Measurements from ENCODE around the gene CD40LG.
A peak's percentile ranks its signal among the peaks of the same experiment; 100 is the strongest.

Gene CD40LG

GRCh38 chrX:136652822-136653723, 5.1 kb downstream of the CD40LG start:
- peak; percentile 40 for DNase-seq

DNA sequence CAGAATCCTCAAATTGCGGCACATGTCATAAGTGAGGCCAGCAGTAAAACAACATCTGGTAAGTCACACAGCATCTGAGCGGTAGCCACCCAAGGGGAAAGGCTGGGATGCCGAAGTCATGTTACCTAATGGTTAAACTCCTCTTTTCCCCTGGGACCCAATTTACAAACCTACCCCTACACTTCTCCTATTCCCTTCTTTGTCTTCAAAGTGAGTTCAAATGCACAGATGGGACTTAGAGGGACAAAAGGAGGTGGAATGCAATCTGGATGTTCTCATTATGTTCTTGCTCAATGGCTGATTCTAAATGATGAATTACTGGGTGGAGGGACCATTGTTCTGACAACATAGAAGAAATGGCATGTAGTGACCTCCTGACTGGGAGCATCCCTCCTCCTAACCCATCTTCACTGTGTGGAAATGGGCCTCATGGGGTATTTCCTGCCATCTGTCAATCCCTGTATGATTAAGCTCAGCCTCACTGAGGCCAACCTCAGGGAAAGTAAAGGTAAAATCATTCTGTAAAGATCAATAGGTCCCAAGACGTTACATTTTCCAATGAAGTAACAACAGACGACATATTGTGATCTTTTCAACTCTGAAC, 8.5 kb downstream of the CD40LG start:
- no peak for DNase-seq

- no peak for DNase-seq
Measured at GRCh38 chrX:136658151-136658550, 10.2 kb downstream of the CD40LG start.

GRCh38 chrX:136659174-136659573, 11.2 kb downstream of the CD40LG start:
- no peak for DNase-seq

GRCh38 chrX:136660896-136661295, 12.9 kb downstream of the CD40LG start:
- no peak for DNase-seq

DNA sequence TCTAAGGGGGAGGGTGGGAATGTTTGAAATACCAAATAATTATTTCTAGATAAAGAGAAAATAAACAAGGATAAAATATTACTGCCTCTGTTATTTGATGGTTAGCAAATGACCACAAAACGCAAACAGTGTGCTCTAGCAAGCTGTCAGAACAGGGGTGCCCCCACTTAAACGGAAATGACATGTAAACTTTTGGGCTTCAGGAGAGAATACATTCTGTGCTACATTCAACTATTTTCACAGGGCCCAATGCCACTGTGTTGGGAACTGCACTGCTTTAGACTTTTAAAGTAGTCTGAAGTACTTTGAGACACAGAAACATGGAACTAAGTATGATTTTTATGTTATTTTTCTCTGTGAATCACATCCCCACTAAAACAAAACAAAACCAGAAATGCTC, 14.1 kb downstream of the CD40LG start:
- DNase-seq, result no peak

DNA sequence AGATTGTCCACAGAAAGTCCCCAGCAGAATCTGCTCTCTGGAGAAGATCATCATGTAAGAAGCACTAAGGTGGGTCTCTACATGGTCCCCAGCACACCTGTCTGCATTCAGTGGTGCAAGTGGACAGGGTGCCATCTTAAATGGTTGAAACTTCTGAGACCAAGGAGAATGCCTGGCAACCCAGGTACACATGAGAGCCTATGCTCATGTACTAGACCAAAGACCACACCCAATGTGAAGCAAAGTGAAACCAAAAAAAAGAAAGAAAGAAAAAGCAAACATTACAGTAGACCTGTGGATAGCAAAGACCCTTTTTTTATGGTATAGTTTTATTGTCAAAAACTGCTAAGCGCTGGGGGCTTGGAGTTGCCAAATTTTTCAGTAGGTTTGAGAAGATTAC, 15.0 kb downstream of the CD40LG start:
- DNase-seq, result no peak

DNA sequence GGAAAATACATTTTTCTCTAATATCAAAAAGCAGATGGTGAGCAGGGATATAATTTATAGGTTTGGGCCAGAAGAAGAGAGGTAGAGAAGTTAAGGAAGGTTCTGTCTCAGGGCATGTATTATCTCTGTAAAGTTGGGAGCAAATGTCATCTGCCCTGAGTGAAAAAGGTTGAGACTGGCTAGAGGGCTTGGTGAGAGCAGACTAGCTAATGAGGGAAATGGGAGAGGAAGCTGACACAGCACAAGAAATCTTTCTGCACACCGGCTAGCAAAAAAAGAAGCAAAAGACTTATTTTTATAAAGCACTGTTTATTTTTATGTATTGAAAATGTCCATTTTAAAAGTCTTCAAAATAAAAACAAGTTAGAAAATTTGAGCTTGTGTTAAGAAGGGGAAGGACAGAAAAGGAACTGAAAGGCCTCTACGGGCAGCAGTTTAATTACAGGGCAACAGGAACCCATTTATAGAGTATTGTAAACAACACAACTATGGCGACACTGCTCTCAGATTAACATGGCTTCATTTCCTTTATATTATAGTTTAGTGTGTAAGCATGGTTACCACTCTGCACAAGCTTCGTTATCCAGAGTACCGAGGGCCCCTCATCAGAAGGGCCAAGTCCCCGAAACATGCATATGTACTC, 17.4 kb downstream of the CD40LG start:
- DNase-seq, result no peak

DNA sequence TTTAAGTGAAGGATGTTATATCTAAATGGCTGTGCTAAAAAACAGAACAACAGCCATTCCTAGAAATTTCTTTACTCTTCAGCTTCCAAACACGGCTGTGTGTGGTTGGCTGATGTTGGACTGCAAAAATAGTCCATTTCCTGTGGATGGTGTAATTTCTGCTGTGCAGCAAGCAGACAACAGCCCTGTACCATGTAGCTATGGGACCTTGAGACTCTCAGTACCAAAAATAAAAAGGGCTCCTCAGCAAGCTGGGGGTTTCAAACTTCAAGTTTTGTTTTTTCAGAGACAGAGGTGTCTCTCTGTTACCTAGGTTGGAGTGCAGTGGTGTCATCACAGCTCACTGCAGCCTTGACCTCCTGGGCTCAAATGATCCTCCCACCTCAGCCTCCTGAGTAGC, 18.1 kb downstream of the CD40LG start:
- no peak for DNase-seq

GRCh38 chrX:136667446-136668168, 19.6 kb downstream of the CD40LG start:
- no peak for DNase-seq

DNA sequence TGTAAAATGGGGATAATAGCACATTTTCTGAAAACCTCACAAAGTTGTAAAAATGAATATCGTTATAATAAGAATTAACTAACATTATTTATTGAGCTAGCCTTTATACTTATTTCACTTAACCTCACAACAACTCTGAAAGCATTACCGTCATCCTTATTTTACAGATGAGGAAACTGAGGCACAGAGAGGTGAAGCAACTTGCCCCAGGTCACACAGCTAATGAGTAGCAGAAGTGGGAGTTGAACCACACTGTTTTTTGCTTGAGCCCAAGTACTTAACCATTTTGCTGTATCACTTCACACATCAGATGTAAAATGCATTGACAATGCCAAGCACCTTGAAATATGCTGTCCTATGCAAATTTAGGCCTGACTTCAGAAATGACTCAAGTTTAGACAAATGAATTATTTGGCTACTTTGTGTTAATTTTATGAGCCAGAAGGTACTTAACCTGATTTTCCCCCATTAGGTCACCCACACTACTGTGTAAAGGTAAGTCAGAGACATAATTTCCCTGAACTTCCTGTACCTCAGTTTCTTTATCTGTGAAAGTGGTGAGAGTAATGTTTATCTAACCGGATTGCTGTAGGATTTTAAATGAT, 23.1 kb downstream of the CD40LG start:
- DNase-seq, result no peak

- DNase-seq, result no peak
Measured at GRCh38 chrX:136674270-136674985, 26.5 kb downstream of the CD40LG start.

DNA sequence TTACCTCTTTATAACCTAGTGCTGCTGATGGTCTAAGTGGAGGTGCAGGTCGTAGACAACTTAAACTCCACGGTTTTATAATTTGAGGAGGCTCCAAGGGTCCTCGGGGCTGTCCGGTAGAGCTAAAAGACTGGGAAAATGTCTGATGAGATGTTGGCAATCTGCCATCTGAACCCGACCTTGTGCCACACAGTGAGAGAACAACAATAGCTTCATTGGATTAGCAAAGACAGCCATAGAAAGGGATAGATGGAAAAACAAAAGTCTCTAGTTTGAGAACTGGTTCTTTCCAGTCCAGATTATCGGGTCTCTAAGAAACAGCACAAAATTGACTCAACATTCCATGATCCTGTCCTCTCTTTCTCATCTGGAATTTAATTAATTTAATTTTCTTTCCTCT, 31.6 kb downstream of the CD40LG start:
- no peak for DNase-seq

DNA sequence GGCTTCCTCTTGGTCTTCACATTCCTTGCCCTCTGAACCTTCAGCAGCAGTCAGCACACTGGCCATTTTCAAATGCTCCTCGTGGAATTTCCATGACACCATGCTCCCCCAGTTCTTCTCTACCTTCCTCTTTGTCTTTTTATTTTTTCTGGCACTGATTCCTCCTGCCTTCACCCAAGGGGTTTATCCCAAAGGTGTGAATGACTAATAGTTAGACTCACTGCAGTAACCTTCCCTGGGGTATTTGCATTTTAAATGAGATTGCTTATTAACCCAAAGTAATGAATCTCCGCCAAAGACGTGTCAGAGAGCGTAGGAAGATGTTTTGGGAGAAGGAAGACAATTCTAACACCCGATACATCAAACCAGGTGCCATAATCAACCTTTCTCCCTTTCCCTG, 36.2 kb downstream of the CD40LG start:
- no peak for DNase-seq

DNA sequence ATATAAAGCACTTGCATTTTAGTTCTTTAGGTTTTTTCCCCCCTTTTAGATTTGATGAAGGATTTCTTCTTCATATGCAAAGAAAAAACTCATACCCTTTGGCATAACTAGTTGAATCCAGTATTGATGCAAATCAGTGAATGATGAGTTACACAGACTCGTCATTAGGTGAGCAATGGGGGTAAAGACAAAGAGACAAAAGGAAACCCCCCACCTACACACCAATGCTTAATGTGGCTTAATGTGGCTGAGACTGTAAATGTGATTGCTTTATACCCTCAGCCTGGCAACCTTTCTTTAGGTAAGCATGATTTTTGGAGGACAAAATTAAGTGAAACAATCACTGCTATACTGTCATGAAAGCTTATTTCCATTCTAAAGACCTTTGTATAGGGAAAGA, 39.5 kb downstream of the CD40LG start:
- no peak for DNase-seq

DNA sequence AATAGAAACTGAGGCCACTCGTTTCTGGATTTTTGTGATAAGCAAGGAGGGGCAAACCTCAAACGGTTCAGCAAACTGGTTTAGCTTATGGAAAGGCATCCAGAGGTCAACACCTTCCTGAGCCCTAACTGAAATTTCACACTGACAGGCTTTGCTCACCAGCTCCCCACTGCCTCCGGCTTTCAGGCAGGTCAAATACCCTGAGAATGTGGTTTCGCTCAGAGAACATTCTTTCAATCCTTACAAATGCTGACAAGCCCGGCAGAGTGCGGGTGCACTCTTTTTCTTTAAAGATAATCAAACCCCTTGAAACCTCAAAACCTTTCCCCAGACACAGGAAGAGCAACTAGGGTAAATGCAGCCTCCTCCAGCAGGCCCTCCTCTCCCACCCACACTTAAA, 41.5 kb downstream of the CD40LG start:
- peak; percentile 12 for DNase-seq

DNA sequence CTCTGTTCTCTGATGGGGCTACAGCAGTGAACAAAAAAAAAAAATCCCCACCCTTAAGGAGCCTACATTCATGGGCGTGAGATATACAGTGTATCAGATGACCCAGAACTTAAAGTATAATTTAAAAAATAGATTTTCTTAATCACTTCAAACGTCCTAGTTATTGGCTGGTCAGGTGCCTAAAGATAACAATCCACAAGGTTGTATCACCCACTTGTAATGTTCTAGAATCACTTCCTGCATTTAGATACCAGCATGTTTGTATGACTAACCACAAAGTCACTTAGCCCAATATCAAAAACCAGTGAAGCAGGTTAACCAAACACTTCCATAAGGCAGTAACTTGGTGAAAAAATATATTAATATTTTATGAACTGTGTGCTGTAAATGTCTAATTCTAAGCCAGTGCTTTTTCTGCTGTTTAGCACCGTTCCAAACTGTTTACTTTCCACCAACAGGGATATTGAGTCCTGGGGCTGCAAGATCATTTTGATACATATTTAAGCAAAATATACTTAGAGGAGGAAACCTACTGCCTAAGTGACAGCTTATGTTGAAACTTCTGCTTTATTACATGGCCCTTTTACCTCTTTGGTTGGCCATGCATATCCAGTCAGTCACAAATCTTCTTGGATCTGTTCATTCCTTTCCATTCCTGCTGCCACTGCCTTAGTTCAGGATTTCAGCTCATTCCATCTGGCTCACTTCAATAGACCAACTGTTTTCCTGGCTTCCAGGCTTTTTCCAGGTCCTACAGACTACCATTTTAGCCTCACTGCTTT, 43.3 kb downstream of the CD40LG start:
- DNase-seq, result no peak

DNA sequence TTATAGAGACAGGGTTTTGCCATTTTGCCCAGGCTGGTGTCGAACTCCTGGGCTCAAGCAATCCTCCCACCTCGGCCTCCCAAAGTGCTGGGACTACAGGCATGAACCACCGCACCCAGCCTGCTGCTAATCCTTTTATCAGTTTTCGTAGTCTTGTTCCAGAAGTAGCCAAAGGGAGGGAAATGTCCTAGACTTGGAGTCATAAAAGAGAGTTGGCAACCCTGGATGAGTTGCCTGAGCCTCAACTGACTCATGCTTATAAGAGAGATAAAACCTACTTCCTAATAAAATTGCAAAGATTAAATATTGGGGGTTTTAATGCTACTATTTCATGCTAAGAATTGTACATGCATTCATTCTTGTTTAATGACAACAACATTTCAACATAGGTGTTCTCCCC, 44.3 kb downstream of the CD40LG start:
- DNase-seq, result no peak

DNA sequence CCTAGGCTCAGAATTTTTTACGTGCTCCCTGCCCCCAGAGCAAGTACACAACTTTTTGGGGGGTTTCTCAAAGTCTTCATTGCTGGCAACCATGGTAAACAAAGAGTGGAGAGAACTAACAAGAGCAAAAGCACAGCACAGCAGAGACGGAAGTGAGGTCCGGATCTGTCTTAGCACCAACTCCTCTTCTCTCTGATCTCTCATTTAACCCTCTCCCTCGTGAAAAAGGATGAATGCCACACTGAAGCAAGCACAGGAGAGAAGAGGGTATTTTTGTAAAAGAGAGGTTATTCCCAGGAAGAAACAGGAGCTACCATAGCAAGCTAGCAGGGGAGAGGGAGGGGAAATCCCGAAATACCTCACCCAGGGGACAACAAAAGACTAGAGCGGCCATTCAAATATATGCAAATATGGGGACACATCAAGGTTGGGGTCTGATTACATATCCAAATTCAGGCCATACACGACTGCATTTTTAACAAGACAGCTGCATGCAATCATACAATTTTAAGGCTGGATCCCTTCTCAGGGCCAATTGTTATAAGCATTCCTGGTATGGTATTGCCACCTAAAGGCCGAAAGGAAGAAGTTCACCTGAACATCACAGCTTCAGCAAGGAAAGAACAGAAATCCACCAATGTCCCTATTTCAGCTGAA, 46.6 kb downstream of the CD40LG start:
- DNase-seq, result peak; percentile 12

DNA sequence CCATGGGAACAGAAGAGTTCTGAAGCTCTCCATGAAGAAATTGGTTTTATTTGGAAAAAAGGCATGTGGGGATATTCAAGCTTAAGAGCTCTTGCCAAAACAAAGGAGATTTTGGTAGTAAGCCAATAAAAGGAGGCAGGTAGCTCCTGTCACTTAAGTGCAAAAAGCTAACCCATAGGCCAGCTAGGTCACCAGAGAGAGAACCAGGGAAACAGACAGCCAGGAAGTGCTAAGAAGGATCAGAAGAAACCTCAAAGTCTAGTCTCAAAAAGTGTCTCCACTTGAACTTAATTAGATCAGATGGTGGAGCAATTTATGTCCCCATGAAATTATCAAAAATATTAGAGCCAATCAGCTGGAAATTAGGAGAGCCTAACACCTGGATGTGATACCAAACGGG, 49.2 kb downstream of the CD40LG start:
- DNase-seq, result no peak

DNA sequence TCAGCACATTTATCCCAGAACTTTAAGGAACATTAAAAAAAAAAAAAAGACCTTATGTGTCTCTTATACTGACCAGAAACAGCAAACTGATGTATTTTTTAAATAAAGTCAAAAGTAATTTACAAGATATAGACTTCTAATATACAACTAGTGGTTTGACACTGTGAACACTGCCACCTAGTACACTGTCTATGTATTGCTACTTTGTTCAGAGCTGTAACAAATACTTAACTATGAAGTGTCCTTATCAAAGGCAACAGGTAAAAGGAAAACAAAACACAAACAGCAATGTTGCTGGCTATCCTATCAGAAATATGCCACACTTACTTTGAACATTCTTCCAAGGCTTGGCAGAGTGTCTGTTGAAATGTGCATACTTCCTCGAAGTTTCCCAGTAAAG, 60.4 kb downstream of the CD40LG start:
- DNase-seq, result no peak
